Naive B cell (primary cell): ENCODE data around the gene DONSON. TPM values are rescaled to one million over a fixed set of nuclear protein-coding genes. Genes with fewer than 3 reads are reported as not detected.
"Not testable (repeated sequence)": the region's sequence is repeated elsewhere in the genome, so short reads cannot be mapped to it uniquely, and the experiment has no call there.

Experiments
- ATAC-seq, 2 donors: fragments of 150-1000 bp; cut with Tn5 transposase; 2 replicates each; pipeline ENCODE4 v1.10.0; 2021; ENCODE audit warnings: low read depth in 2 of 2, mild to moderate bottlenecking in 2 of 2, moderate library complexity in 2 of 2
- DNase-seq: peaks from one replicate; pipeline ENCODE4 v3.0.0; 2022
- H3K27ac Mint-ChIP-seq, 6 donors: one replicate each; pipeline ENCODE4 v1.8.0; 2020 to 2022; ENCODE audit warnings: mild to moderate bottlenecking in 6 of 6, mixed read lengths in 6 of 6, moderate library complexity in 5 of 6, inconsistent platforms in 2 of 6
- H3K27me3 Mint-ChIP-seq, 3 donors: one replicate each; pipeline ENCODE4 v1.8.0; 2021 to 2022; ENCODE audit warnings: mixed read lengths in 3 of 3, mild to moderate bottlenecking in 1 of 3
- H3K36me3 Mint-ChIP-seq, 2 donors: one replicate each; pipeline ENCODE4 v1.8.0; 2020 to 2022; ENCODE audit warnings: mixed read lengths in 2 of 2, inconsistent platforms in 1 of 2, mild to moderate bottlenecking in 1 of 2
- H3K4me1 Mint-ChIP-seq, 3 donors: one replicate each; pipeline ENCODE4 v1.8.0; 2020 to 2022; ENCODE audit warnings: mixed read lengths in 3 of 3, inconsistent platforms in 1 of 3, mild to moderate bottlenecking in 1 of 3, moderate library complexity in 1 of 3
- H3K4me3 Mint-ChIP-seq, 8 donors: one replicate each; pipeline ENCODE4 v1.8.0; 2020 to 2022; ENCODE audit warnings: mild to moderate bottlenecking in 8 of 8, mixed read lengths in 8 of 8, moderate library complexity in 8 of 8, inconsistent platforms in 2 of 8
- H3K9me3 Mint-ChIP-seq, 7 donors: one replicate each; pipeline ENCODE4 v1.8.0; 2020 to 2022; ENCODE audit warnings: mixed read lengths in 7 of 7, mild to moderate bottlenecking in 5 of 7, inconsistent platforms in 2 of 7, moderate library complexity in 1 of 7
- polyA plus RNA-seq, 6 donors: library from polyadenylated mRNA; unstranded; fragments of 300-500 nt; fragmentation: Illumina TruSeq; gene quantifications; one replicate each; pipeline ENCODE4 v1.2.3, GENCODE V29; 2021; ENCODE audit warnings: low read depth in 6 of 6

DONSON gene
- 1 to 10 TPM in 5 of 6 donors, not detected in 1; 1.2 to 2.4 (median 2.1) TPM for polyA plus RNA-seq

DNA sequence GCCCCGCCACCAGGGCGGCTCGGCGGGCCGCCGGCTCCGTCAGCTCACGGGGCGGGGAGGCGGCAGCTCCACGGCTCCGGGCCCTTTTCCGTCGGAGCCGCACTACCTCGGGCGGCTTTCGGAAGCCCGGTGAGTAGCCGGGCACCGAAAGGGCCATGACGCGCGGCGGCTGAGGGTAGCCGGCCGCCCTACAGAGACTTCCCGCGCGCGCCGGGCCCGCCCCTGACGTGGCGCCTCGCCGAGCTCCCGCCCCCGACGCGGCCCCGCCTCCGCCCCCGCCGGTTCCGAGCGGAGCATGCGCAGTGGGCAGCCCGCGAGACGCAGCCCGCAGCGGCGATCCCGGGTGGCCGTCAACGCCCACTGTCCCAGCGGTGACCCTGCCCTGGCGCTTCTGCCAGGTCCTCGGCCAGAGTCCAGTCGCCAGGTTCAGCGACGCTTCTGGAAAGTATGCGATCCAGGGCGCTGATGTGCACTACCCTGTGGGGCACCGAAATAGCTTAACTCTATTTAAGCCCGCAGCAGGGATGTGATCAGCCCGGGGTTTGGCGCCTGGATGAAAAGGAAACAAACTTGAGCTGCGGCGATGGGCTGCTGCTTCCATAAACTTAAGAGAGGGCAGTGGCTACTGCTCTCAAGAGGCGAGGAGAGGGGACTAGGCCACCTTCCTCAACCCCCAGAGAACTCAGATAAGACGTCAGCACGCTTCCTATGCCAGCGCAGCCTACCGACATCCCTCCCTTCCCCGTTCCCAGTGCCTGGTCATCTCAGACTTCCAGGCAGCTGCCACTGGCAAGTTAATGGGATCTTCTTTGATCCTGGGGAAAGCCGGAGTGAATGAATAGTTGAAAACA is at the start of gene DONSON:
DONSON (minus strand) TSS at position 200 of the 851 bp plus-strand sequence; CDS start at position 157, 43 bp downstream.
- peak within 1 kb of the TSS; percentile 85 to 95 (median 93) for H3K4me3 Mint-ChIP-seq
- no peaks in the 10 kb centered on the region for H3K36me3 Mint-ChIP-seq
- H3K4me1 Mint-ChIP-seq, result peaks cover 0 to 13% (median 4%) of the 10 kb centered on the region in 3 donors
- H3K27me3 Mint-ChIP-seq, result no peaks in the 10 kb centered on the region
- no peaks in the 10 kb centered on the region for H3K9me3 Mint-ChIP-seq
- ATAC-seq (peak; percentile 93), DNase-seq (peak; percentile 88)
- H3K27ac Mint-ChIP-seq, result peak within 1 kb of the TSS; percentile 36 to 95 (median 72)

- Mint-ChIP-seq H3K27me3 (no peaks in the 10 kb centered on the region), H3K27ac (no peak overlapping the region), H3K36me3 (peaks cover 7 to 11% of the 10 kb centered on the region in 2 donors), H3K4me1 (peaks cover 3 to 17% (median 9%) of the 10 kb centered on the region in 3 donors), H3K4me3 (no peak overlapping the region), H3K9me3 (no peaks in the 10 kb centered on the region)
- no peak for DNase-seq
- ATAC-seq, result no peak
Measured at GRCh38 chr21:33634254-33634653, 45.8 kb upstream of the DONSON start.

DNA sequence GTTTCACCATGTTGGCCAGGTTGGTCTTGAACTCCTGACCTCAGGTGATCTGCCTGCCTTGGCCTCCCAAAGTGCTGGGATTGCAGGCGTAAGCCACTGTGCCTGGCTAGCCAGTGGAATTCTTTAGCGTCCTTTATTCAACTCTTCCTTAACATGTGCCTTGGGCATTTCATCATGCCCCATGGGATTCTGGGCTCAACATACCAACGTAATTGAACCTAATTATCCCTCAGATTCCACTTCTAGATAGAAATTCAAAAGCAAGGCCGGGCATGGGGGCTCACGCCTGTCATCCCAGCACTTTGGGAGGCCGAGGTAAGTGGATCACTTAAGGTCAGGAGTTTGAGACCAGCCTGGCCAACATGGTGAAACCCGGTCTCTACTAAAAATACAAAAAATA is 37.7 kb upstream of the DONSON start:
- H3K9me3 Mint-ChIP-seq, H3K27ac Mint-ChIP-seq, H3K4me1 Mint-ChIP-seq, H3K36me3 Mint-ChIP-seq, H3K27me3 Mint-ChIP-seq, DNase-seq, ATAC-seq, H3K4me3 Mint-ChIP-seq: not testable (repeated sequence)

GRCh38 chr21:33622253-33622652 is 33.8 kb upstream of the DONSON start:
- peaks cover 0 to 3% (median 0%) of the 10 kb centered on the region in 7 donors for H3K9me3 Mint-ChIP-seq
- H3K4me3 Mint-ChIP-seq, result no peak overlapping the region
- peaks cover 8 to 12% of the 10 kb centered on the region in 2 donors for H3K36me3 Mint-ChIP-seq
- no peaks in the 10 kb centered on the region for H3K27me3 Mint-ChIP-seq
- ATAC-seq (no peak), DNase-seq (no peak)
- peaks cover 4 to 6% (median 6%) of the 10 kb centered on the region in 3 donors for H3K4me1 Mint-ChIP-seq
- peak overlapping the region in 3 of 6 donors; percentile 16 to 77 (median 73) for H3K27ac Mint-ChIP-seq

DNA sequence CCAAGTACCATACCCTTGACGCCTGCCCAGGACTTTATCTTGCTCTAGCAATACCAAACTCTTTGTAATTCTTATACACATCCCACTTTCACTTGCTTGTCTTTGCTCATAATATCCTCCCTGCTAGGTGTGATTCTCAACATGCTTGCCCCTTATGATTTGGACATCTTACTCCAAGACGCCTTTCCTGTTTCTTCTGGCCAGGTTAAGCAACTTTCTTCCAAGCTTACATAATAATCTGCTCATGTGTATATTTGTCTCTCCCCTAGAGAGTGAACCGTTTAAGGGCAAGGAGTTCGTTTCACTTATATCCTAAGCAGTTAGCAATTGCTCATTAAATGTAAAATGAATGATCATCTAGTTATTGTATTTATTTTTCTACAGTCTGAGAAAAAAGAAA is 31.2 kb upstream of the DONSON start:
- H3K27me3 Mint-ChIP-seq, result no peaks in the 10 kb centered on the region
- peaks cover 0 to 3% (median 0%) of the 10 kb centered on the region in 7 donors for H3K9me3 Mint-ChIP-seq
- DNase-seq (no peak), ATAC-seq (no peak)
- H3K4me1 Mint-ChIP-seq, result peaks cover 4 to 10% (median 7%) of the 10 kb centered on the region in 3 donors
- peak overlapping the region in 1 of 6 donors; percentile 47 for H3K27ac Mint-ChIP-seq
- H3K36me3 Mint-ChIP-seq, result peaks cover 8 to 13% of the 10 kb centered on the region in 2 donors
- no peak overlapping the region for H3K4me3 Mint-ChIP-seq

- no peaks in the 10 kb centered on the region for H3K27me3 Mint-ChIP-seq
- peaks cover 4 to 10% (median 7%) of the 10 kb centered on the region in 3 donors for H3K4me1 Mint-ChIP-seq
- peak overlapping the region in 3 of 6 donors; percentile 4 to 44 (median 19) for H3K27ac Mint-ChIP-seq
- peaks cover 0 to 3% (median 0%) of the 10 kb centered on the region in 7 donors for H3K9me3 Mint-ChIP-seq
- H3K36me3 Mint-ChIP-seq, result peaks cover 8 to 13% of the 10 kb centered on the region in 2 donors
- DNase-seq (no peak), ATAC-seq (no peak)
- no peak overlapping the region for H3K4me3 Mint-ChIP-seq
Measured at GRCh38 chr21:33618407-33618806, 29.9 kb upstream of the DONSON start.

GRCh38 chr21:33617565-33617964 is 29.1 kb upstream of the DONSON start:
- H3K36me3 Mint-ChIP-seq, result peaks cover 8 to 13% of the 10 kb centered on the region in 2 donors
- ATAC-seq, H3K4me3 Mint-ChIP-seq, H3K4me1 Mint-ChIP-seq, DNase-seq, H3K27me3 Mint-ChIP-seq, H3K9me3 Mint-ChIP-seq: not testable (repeated sequence)
- H3K27ac Mint-ChIP-seq, result peak overlapping the region in 3 of 6 donors; percentile 13 to 87 (median 16)

DNA sequence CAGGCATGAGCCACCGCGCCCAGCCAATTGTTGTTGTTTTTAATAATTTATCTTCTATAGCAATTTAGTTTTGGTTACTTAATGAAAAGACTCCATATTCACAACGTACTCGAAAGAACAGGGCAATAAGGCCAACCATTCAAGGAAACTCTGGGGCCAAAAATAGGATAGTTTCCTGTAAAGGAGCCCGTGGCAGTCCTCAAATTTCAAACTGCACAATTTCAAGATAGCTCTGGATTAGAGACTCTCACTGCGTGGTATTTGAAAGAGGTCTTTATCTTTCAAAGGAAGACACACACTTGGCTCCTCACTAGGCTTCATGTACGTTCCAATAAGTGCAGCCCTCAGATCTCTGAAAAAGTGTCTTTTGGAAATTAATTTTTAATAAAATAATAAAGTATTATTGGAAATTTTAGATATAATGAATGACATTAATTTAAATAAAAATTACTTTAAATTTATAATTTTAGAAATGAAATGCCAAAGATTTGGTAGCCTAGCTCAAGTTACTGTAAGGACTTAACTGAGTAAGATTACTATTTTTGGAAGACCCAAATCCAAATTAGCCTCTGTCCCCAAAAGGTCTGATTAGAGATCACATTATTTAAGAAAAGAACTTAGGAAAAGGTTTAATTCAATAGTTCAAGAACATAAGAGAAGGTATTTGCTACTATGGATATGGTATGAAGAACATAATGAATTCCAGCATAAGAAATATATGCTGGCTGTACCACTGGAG is 22.7 kb upstream of the DONSON start:
- peak overlapping the region in 1 of 6 donors; percentile 33 for H3K27ac Mint-ChIP-seq

GRCh38 chr21:33608559-33608958 is 20.1 kb upstream of the DONSON start:
- ATAC-seq (no peak), DNase-seq (no peak)
- no peaks in the 10 kb centered on the region for H3K27me3 Mint-ChIP-seq
- peaks cover 0 to 5% of the 10 kb centered on the region in 2 donors for H3K36me3 Mint-ChIP-seq
- no peak overlapping the region for H3K4me3 Mint-ChIP-seq
- peaks cover 0 to 4% (median 0%) of the 10 kb centered on the region in 3 donors for H3K4me1 Mint-ChIP-seq
- no peak overlapping the region for H3K27ac Mint-ChIP-seq
- H3K9me3 Mint-ChIP-seq, result no peaks in the 10 kb centered on the region

More for the DNA sequence above, 22.7 kb upstream of the DONSON start:
- ATAC-seq (no peak), DNase-seq (no peak)
- Mint-ChIP-seq H3K4me1 (no peaks in the 10 kb centered on the region), H3K27me3 (no peaks in the 10 kb centered on the region), H3K9me3 (no peaks in the 10 kb centered on the region), H3K36me3 (peaks cover 0 to 5% of the 10 kb centered on the region in 2 donors), H3K4me3 (no peak overlapping the region)

GRCh38 chr21:33598051-33598450 is 9.6 kb upstream of the DONSON start:
- no peaks in the 10 kb centered on the region for H3K9me3 Mint-ChIP-seq
- H3K4me1 Mint-ChIP-seq, result no peaks in the 10 kb centered on the region
- peaks cover 13 to 14% of the 10 kb centered on the region in 2 donors for H3K36me3 Mint-ChIP-seq
- DNase-seq (no peak), ATAC-seq (no peak)
- no peak overlapping the region for H3K27ac Mint-ChIP-seq
- no peaks in the 10 kb centered on the region for H3K27me3 Mint-ChIP-seq
- H3K4me3 Mint-ChIP-seq, result no peak overlapping the region

DNA sequence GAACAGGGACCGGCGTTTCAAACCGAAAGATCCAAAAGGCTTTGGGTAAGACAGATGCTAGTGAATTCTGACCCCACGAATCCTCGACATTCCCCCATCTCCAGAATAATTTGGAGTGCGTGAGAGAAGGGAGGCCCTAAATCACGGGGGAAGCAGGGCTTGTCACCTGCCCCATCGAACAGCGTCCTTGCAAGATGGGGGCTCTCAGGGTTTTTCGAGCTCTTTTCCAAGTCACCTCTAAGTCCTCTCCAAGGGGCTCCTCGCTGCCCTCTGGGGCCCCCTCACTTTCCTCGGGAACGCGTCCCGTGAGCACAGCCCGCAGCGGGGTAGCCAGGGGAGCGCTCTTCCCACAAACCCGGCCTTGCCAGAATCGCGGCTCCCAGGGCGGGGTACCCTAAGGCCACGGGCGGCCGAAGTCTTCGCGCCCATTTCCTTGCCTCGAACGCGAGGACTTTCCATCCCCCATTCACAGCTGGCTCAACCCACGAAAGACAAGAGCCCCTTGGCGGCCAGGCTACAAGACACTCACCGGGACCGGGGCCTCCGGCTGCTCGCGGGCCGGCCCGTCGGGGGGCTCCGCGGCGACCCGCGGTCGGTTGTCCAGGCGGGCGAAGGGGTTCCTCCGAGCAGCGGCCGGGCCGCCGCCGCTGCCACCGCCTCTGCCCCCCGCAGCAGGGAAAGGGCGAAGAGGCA is 546 bp downstream of the DONSON start:
- H3K4me1 Mint-ChIP-seq, result peaks cover 0 to 13% (median 4%) of the 10 kb centered on the region in 3 donors
- ATAC-seq (peak; percentile 16 to 19), DNase-seq (no peak)
- no peaks in the 10 kb centered on the region for H3K36me3 Mint-ChIP-seq
- no peaks in the 10 kb centered on the region for H3K9me3 Mint-ChIP-seq
- peak overlapping the region; percentile 83 to 93 (median 86) for H3K4me3 Mint-ChIP-seq
- H3K27me3 Mint-ChIP-seq, result no peaks in the 10 kb centered on the region
- peak overlapping the region in 5 of 6 donors; percentile 24 to 74 (median 67) for H3K27ac Mint-ChIP-seq

GRCh38 chr21:33586927-33587326 is 1.6 kb downstream of the DONSON start:
- H3K4me1 Mint-ChIP-seq, result peaks cover 0 to 13% (median 4%) of the 10 kb centered on the region in 3 donors
- H3K9me3 Mint-ChIP-seq, result no peaks in the 10 kb centered on the region
- peaks cover 0 to 3% of the 10 kb centered on the region in 2 donors for H3K36me3 Mint-ChIP-seq
- peak overlapping the region in 7 of 8 donors; percentile 16 to 85 (median 61) for H3K4me3 Mint-ChIP-seq
- ATAC-seq (no peak), DNase-seq (no peak)
- no peaks in the 10 kb centered on the region for H3K27me3 Mint-ChIP-seq
- H3K27ac Mint-ChIP-seq, result no peak overlapping the region

DNA sequence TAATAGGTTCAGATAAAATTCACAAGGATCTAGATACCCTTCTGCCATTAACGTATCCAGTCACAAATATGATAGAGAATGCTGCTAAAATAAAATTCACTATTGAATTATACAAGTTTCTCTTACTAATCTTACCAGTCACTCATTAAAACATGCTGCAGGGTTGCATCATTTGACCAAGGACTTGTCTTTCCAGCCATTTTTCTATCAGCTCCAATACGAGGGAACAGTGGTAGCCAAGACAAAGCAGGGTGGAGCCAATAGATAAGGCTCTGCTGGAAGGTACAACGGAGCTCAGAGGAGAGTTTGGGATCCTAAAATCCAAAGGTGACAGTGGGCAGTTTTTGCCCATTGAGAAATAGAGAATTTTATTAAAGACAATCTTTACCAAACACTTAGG is 4.0 kb downstream of the DONSON start:
- ATAC-seq (no peak), DNase-seq (no peak)
- Mint-ChIP-seq H3K4me1 (peaks cover 0 to 12% (median 4%) of the 10 kb centered on the region in 3 donors), H3K36me3 (peaks cover 0 to 4% of the 10 kb centered on the region in 2 donors), H3K9me3 (no peaks in the 10 kb centered on the region), H3K27ac (no peak overlapping the region), H3K27me3 (no peaks in the 10 kb centered on the region), H3K4me3 (peak overlapping the region in 2 of 8 donors; percentile 44 to 54)
